Peyer's patch (tissue), 4 donors: ENCODE data around the gene OLIG1. TPM values are rescaled to one million over a fixed set of nuclear protein-coding genes. Genes with fewer than 3 reads are reported as not detected.

ENCODE experiments used
- DNase-seq, 3 donors: peaks; one replicate each; pipeline ENCODE4 v3.0.0-alpha.2; 2017 to 2019
- H3K27ac ChIP-seq, 4 donors: fragments of 200-600 bp; sonication (generic); one replicate each; pipeline ENCODE4 v1.5.1; 2016 to 2019
- H3K27me3 ChIP-seq, 2 donors: fragments of 200-600 bp; sonication (generic); one replicate each; pipeline ENCODE4 v1.5.1; 2019
- H3K36me3 ChIP-seq, 3 donors: fragments of 200-600 bp; sonication (generic); one replicate each; pipeline ENCODE4 v1.5.1; 2016 to 2019
- H3K4me1 ChIP-seq, 4 donors: fragments of 200-600 bp; sonication (generic); one replicate each; pipeline ENCODE4 v1.5.1; 2016 to 2019
- H3K4me3 ChIP-seq, 4 donors: fragments of 200-600 bp; sonication (generic); 1 replicate in 3 of 4; 2 replicates in 1 of 4; pipeline ENCODE4 v1.5.1; 2016 to 2019; ENCODE audit warnings: mild to moderate bottlenecking in 1 of 4
- H3K9me3 ChIP-seq, 4 donors: fragments of 200-600 bp; sonication (generic); one replicate each; pipeline ENCODE4 v1.5.1; 2016 to 2019; ENCODE audit warnings: mild to moderate bottlenecking in 1 of 4
- CTCF ChIP-seq, 6 experiments: fragments of 450-650 bp in 4 of 6; fragments of 200-600 bp in 2 of 6; sonication (generic) in 1 of 6; IDR thresholded peaks; one replicate each; pipeline ENCODE4 v1.5.1; 2017 to 2019; ENCODE audit warnings: antibody characterized with exemption in 6 of 6, mild to moderate bottlenecking in 3 of 6, moderate library complexity in 1 of 6
- POLR2A ChIP-seq, 2 donors: fragments of 450-650 bp; IDR thresholded peaks; one replicate each; pipeline ENCODE4 v1.5.1; 2017; ENCODE audit warnings: antibody characterized with exemption in 2 of 2, mild to moderate bottlenecking in 2 of 2, moderate library complexity in 2 of 2
- total RNA-seq, 4 donors: library from RNA; depleted of rRNA; stranded (reverse); fragments of >200 nt; gene quantifications; one replicate each; pipeline ENCODE4 v1.1.0, GENCODE V29; 2016

OLIG1 gene
- total RNA-seq, 4 donors from 2014 or later, result not detected

DNA sequence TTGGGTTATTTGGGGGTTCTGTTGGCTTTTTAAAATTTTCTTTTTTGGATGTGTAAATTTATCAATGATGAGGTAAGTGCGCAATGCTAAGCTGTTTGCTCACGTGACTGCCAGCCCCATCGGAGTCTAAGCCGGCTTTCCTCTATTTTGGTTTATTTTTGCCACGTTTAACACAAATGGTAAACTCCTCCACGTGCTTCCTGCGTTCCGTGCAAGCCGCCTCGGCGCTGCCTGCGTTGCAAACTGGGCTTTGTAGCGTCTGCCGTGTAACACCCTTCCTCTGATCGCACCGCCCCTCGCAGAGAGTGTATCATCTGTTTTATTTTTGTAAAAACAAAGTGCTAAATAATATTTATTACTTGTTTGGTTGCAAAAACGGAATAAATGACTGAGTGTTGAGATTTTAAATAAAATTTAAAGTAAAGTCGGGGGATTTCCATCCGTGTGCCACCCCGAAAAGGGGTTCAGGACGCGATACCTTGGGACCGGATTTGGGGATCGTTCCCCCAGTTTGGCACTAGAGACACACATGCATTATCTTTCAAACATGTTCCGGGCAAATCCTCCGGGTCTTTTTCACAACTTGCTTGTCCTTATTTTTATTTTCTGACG, 41.1 kb upstream of the OLIG1 start:
- peaks cover 0 to 60% of the 10 kb centered on the region in 2 donors for H3K27me3 ChIP-seq
- H3K4me3 ChIP-seq, result no peak overlapping the region
- H3K9me3 ChIP-seq, result no peaks in the 10 kb centered on the region
- H3K4me1 ChIP-seq, result peaks cover 0 to 30% (median 2%) of the 10 kb centered on the region in 4 donors
- no peak for DNase-seq
- TF ChIP-seq POLR2A (IDR thresholded peaks at IDR 0.05) (no peak), CTCF (IDR thresholded peaks at IDR 0.05) (no peak)
- H3K27ac ChIP-seq, result no peak overlapping the region
- no peaks in the 10 kb centered on the region for H3K36me3 ChIP-seq

GRCh38 chr21:33029385-33029921, 40.5 kb upstream of the OLIG1 start:
- Histone ChIP-seq H3K4me1 (peaks cover 0 to 27% (median 2%) of the 10 kb centered on the region in 4 donors), H3K9me3 (no peaks in the 10 kb centered on the region), H3K36me3 (no peaks in the 10 kb centered on the region), H3K4me3 (no peak overlapping the region), H3K27me3 (peaks cover 0 to 57% of the 10 kb centered on the region in 2 donors), H3K27ac (no peak overlapping the region)
- TF ChIP-seq POLR2A (IDR thresholded peaks at IDR 0.05), result no peak
- TF ChIP-seq CTCF (IDR thresholded peaks at IDR 0.05), result no peak
- no peak for DNase-seq

DNA sequence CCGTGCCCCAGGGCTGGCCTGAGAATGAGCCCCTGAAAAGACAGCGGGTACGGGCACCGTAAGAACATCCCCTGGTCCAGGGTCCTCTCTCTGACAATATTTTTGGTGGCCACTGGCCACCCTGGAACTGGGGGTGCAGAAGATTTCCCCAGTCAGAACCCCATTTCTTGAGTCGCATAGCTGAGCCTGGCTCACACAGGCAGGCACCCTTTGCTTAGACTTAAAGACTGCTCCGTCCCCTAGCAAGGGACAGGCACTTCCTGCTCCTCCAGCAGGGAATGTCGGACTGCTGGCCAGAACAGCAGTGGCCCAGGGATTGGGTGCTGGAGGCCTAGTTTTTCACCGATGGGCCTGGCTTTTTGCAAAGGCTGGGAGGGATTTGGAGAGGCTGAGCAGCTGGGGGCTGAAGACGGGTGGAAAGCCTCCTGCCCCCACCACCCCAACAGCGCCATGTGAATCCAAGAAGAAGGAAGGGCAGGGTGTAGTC, 39.9 kb upstream of the OLIG1 start:
- Histone ChIP-seq H3K4me3 (no peak overlapping the region), H3K27ac (no peak overlapping the region), H3K4me1 (peaks cover 0 to 26% (median 2%) of the 10 kb centered on the region in 4 donors), H3K9me3 (no peaks in the 10 kb centered on the region), H3K27me3 (peaks cover 0 to 52% of the 10 kb centered on the region in 2 donors), H3K36me3 (no peaks in the 10 kb centered on the region)
- TF ChIP-seq POLR2A (IDR thresholded peaks at IDR 0.05) (no peak), CTCF (IDR thresholded peaks at IDR 0.05) (no peak)
- no peak for DNase-seq

- peaks cover 0 to 20% (median 2%) of the 10 kb centered on the region in 4 donors for H3K4me1 ChIP-seq
- H3K36me3 ChIP-seq, result no peaks in the 10 kb centered on the region
- no peak for DNase-seq
- H3K9me3 ChIP-seq, result no peaks in the 10 kb centered on the region
- no peak overlapping the region for H3K4me3 ChIP-seq
- H3K27me3 ChIP-seq, result peaks cover 0 to 46% of the 10 kb centered on the region in 2 donors
- H3K27ac ChIP-seq, result no peak overlapping the region
- TF ChIP-seq POLR2A (IDR thresholded peaks at IDR 0.05), result no peak
- no peak for TF ChIP-seq CTCF (IDR thresholded peaks at IDR 0.05)
Measured at GRCh38 chr21:33030633-33031032, 39.3 kb upstream of the OLIG1 start.

GRCh38 chr21:33031152-33031911, 38.6 kb upstream of the OLIG1 start:
- no peak overlapping the region for H3K27ac ChIP-seq
- H3K4me1 ChIP-seq, result peaks cover 0 to 18% (median 2%) of the 10 kb centered on the region in 4 donors
- H3K27me3 ChIP-seq, result peaks cover 0 to 45% of the 10 kb centered on the region in 2 donors

More at GRCh38 chr21:33031152-33031911, 38.6 kb upstream of the OLIG1 start:
- no peak for DNase-seq
- Histone ChIP-seq H3K36me3 (no peaks in the 10 kb centered on the region), H3K4me3 (no peak overlapping the region), H3K9me3 (no peaks in the 10 kb centered on the region)
- TF ChIP-seq CTCF (IDR thresholded peaks at IDR 0.05) (no peak), POLR2A (IDR thresholded peaks at IDR 0.05) (no peak)
